Adrenal gland (tissue), 5 donors: Measurements from ENCODE around the gene AKR1C1.
"Not testable (repeated sequence)": the region's sequence is repeated elsewhere in the genome, so short reads cannot be mapped to it uniquely, and the experiment has no call there.

Source experiments
- CTCF ChIP-seq, 6 experiments: fragments of 450-650 bp in 4 of 6; fragments of 200-600 bp in 2 of 6; sonication (generic) in 1 of 6; IDR thresholded peaks; 1 replicate in 5 of 6; 2 replicates in 1 of 6; pipeline versions ENCODE4 v1.5.1 to v1.8.0; 2016 to 2021; ENCODE audit warnings: antibody characterized with exemption in 6 of 6, mild to moderate bottlenecking in 2 of 6, moderate library complexity in 1 of 6
- POLR2A ChIP-seq, 2 donors: fragments of 450-650 bp; IDR thresholded peaks; one replicate each; pipeline ENCODE4 v1.6.1; 2017; ENCODE audit warnings: antibody characterized with exemption in 2 of 2, mild to moderate bottlenecking in 2 of 2, moderate library complexity in 1 of 2
- donor health status: DM: no; HTN: no; CAD: no.

GRCh38 chr10:4940909-4941308, 22.3 kb upstream of the AKR1C1 start:
- TF ChIP-seq CTCF, POLR2A (IDR thresholded peaks at IDR 0.05): not testable (repeated sequence)
